Adrenal gland (tissue), 12 donors: ENCODE measurements around the gene ST7. TPM values are rescaled to one million over a fixed set of nuclear protein-coding genes. Genes with fewer than 3 reads are reported as not detected.

Experiments used
- DNase-seq, 7 donors: peaks; one replicate each; pipeline ENCODE4 v3.0.0-alpha.2; 2019 to 2020
- H3K27ac ChIP-seq, 5 donors: fragments of 200-600 bp; sonication (generic) in 4 of 5; 1 replicate in 3 of 5; 2 replicates in 2 of 5; pipeline versions ENCODE4 v1.5.1 to v1.8.0; 2016 to 2020; ENCODE audit warnings: mild to moderate bottlenecking in 1 of 5
- H3K27me3 ChIP-seq: fragments of 200-600 bp; 2 replicates; pipeline ENCODE4 v1.8.0; 2021
- H3K36me3 ChIP-seq, 2 donors: fragments of 200-600 bp; replicated peaks in 1 of 2; 1 replicate in 1 of 2; 2 replicates in 1 of 2; pipeline versions ENCODE4 v1.5.1 to v1.8.0; 2018 to 2022
- H3K4me1 ChIP-seq, 2 donors: fragments of 200-600 bp; replicated peaks in 1 of 2; 1 replicate in 1 of 2; 2 replicates in 1 of 2; pipeline versions ENCODE4 v1.5.1 to v1.8.0; 2018 to 2021
- H3K4me3 ChIP-seq, 4 donors: fragments of 200-600 bp; sonication (generic) in 3 of 4; one replicate each; pipeline ENCODE4 v1.5.1; 2016 to 2018
- H3K9me3 ChIP-seq, 3 donors: fragments of 200-600 bp; sonication (generic) in 1 of 3; replicated peaks in 1 of 3; 1 replicate in 2 of 3; 2 replicates in 1 of 3; pipeline versions ENCODE4 v1.5.1 to v1.8.0; 2016 to 2021
- POLR2A ChIP-seq, 2 donors: fragments of 450-650 bp; IDR thresholded peaks; one replicate each; pipeline ENCODE4 v1.6.1; 2017; ENCODE audit warnings: antibody characterized with exemption in 2 of 2, mild to moderate bottlenecking in 2 of 2, moderate library complexity in 1 of 2
- WGBS, 4 donors: extraction: QIAGEN DNeasy Blood & Tissue Kit in 2 of 4; methylation state at CpG; one replicate each; pipeline versions ENCODE4 v1.1.5 to v1.1.7; 2013 to 2017; 5-methylcytosine and 5-hydroxymethylcytosine counted together
- intact Hi-C, 2 donors: fragments of 100-400 bp; cut with DNase I; formaldehyde crosslinking; loops; one replicate each; pipeline versions ENCODE4 v1.14.1 to v1.15.0; 2022 to 2023
- polyA plus RNA-seq, 3 donors: library from polyadenylated mRNA; stranded (reverse); fragments of 200-250 nt in 2 of 3; fragments of 350-450 nt in 1 of 3; fragmentation: Illumina TruSeq in 1 of 3; extraction: RNeasy Lipid Tissue Mini Kit (QIAGEN cat#74804) in 1 of 3; gene quantifications; one replicate each; pipeline ENCODE4 v1.2.3, GENCODE V29; 2013 to 2014
- total RNA-seq, 9 donors: library from RNA; depleted of rRNA in 4 of 9; stranded (reverse); fragments of >200 nt in 4 of 9; fragments of 120-200 nt in 1 of 9; fragmentation: NEBNext Ultra II Directional in 1 of 9; extraction: Animal tissue kit (Norgen Biotek cat#: 25700) in 1 of 9; gene quantifications; one replicate each; pipeline versions ENCODE4 v1.1.0 to v1.2.4, GENCODE V29; 2013 to 2023
- TF ChIP-seq, protein P1 (sequence below), 6 experiments: fragments of 450-650 bp in 4 of 6; fragments of 200-600 bp in 2 of 6; sonication (generic) in 1 of 6; IDR thresholded peaks; 1 replicate in 5 of 6; 2 replicates in 1 of 6; pipeline versions ENCODE4 v1.5.1 to v1.8.0; 2016 to 2021; ENCODE audit warnings: antibody characterized with exemption in 6 of 6, mild to moderate bottlenecking in 2 of 6, moderate library complexity in 1 of 6
- donor health status: healthy with polysubstance abuse.
- donor health status: Bipolar disorder and iron deficiency.
- donor health status: DM: yes; HTN: yes; CAD: no.
- donor health status: DM: no; HTN: no; CAD: no.
- donor health status: DM: no; HTN: no; CAD: no.
- donor health status: DM: yes; HTN: yes; CAD: no.

Gene ST7
- total and polyA plus RNA-seq, 12 donors, result 15.7 to 69.9 (median 33.1) TPM

DNA sequence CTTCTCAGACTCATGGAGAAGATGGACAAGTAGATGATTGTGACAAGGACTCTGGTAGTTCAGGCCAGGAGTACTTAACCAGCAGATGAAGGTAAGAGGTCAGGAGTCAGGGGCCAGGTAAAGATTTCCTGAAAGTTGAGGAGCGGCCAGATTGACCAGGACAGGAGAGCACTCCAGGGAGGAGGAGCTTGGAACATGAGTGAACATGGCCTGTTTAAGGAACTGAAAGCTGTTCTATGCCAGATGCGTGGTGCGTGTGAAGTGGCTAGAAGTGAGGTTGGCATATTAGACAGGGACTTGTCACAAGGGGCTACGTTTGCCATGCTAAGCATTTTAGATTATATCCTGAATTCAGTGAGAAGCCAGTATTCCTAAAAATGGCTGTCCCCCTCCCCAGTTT lies 212.4 kb downstream of the ST7 start:
- H3K4me3 ChIP-seq, result no peak overlapping the region
- H3K27me3 ChIP-seq, result no peaks in the 10 kb centered on the region
- no peaks in the 10 kb centered on the region for H3K36me3 ChIP-seq
- peak in 3 of 7 donors; percentile 10 to 32 (median 29) for DNase-seq
- intact Hi-C loops, result no loop called here
- H3K9me3 ChIP-seq, result no peaks in the 10 kb centered on the region
- WGBS, 4 donors, result 85 to 93% (median 86%) methylated on average over 4 of the region's 4 CpGs
- no peak for TF ChIP-seq POLR2A (IDR thresholded peaks at IDR 0.05)
- TF ChIP-seq, protein P1, sequence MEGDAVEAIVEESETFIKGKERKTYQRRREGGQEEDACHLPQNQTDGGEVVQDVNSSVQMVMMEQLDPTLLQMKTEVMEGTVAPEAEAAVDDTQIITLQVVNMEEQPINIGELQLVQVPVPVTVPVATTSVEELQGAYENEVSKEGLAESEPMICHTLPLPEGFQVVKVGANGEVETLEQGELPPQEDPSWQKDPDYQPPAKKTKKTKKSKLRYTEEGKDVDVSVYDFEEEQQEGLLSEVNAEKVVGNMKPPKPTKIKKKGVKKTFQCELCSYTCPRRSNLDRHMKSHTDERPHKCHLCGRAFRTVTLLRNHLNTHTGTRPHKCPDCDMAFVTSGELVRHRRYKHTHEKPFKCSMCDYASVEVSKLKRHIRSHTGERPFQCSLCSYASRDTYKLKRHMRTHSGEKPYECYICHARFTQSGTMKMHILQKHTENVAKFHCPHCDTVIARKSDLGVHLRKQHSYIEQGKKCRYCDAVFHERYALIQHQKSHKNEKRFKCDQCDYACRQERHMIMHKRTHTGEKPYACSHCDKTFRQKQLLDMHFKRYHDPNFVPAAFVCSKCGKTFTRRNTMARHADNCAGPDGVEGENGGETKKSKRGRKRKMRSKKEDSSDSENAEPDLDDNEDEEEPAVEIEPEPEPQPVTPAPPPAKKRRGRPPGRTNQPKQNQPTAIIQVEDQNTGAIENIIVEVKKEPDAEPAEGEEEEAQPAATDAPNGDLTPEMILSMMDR (IDR thresholded peaks at IDR 0.05), result no peak
- no peak overlapping the region for H3K27ac ChIP-seq
- no peaks in the 10 kb centered on the region for H3K4me1 ChIP-seq

DNA sequence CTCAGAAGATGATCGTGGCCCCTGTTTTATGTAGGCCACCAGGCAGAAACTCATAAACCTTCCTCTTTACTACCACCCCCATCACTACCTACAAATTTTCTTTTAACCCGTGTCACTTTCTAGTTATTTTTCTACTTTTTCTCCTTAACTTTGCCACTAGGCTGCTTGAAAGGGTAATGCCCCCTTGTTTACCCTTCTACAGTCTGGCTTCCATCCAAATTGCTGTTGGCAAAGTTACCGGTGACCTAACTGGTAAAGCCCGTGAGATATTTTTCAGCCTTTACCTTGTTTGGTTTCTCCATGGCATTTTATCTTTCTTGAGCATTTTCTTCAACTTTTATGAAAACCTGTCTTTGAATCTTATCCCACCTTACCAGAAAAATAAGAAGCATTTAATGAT lies 216.6 kb downstream of the ST7 start:
- H3K27ac ChIP-seq, result no peak overlapping the region

DNA sequence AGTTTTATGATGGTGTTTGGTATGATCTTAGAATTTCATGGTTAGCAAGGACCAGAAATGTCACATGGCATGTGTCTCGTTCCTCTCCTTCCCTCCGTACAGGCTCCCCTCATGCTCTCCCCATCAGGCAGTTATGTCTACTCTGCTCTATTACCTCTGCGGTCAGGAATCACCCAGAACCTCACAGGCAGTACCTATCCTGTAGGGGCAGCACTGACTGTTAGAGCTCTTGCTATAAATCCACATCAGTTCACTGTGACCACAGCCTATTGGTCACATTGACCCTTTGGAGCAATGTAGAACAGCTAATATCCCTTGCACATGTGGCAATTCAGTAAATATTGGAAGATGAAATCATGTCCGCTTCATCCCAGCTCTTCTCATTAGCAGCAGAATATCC lies 217.8 kb downstream of the ST7 start:
- no peak for DNase-seq
- 94 to 99% (median 98%) methylated on average over 4 of the region's 4 CpGs for WGBS, 4 donors
- no peak overlapping the region for H3K4me3 ChIP-seq
- no peaks in the 10 kb centered on the region for H3K36me3 ChIP-seq
- no peaks in the 10 kb centered on the region for H3K4me1 ChIP-seq
- H3K27me3 ChIP-seq, result no peaks in the 10 kb centered on the region
- TF ChIP-seq, protein P1 (IDR thresholded peaks at IDR 0.05), result no peak
- no peak for TF ChIP-seq POLR2A (IDR thresholded peaks at IDR 0.05)
- intact Hi-C loops, result no loop called here
- no peaks in the 10 kb centered on the region for H3K9me3 ChIP-seq
- no peak overlapping the region for H3K27ac ChIP-seq

More for the DNA sequence above, 216.6 kb downstream of the ST7 start:
- no peak overlapping the region for H3K4me3 ChIP-seq
- H3K9me3 ChIP-seq, result no peaks in the 10 kb centered on the region
- intact Hi-C loops, result no loop called here
- no peaks in the 10 kb centered on the region for H3K36me3 ChIP-seq
- 69 to 84% (median 77%) methylated on average over 4 of the region's 4 CpGs for WGBS, 4 donors
- no peak for TF ChIP-seq POLR2A (IDR thresholded peaks at IDR 0.05)
- TF ChIP-seq, protein P1 (IDR thresholded peaks at IDR 0.05), result no peak
- peak in 2 of 7 donors; percentile 18 to 33 for DNase-seq
- H3K4me1 ChIP-seq, result no peaks in the 10 kb centered on the region
- no peaks in the 10 kb centered on the region for H3K27me3 ChIP-seq

DNA sequence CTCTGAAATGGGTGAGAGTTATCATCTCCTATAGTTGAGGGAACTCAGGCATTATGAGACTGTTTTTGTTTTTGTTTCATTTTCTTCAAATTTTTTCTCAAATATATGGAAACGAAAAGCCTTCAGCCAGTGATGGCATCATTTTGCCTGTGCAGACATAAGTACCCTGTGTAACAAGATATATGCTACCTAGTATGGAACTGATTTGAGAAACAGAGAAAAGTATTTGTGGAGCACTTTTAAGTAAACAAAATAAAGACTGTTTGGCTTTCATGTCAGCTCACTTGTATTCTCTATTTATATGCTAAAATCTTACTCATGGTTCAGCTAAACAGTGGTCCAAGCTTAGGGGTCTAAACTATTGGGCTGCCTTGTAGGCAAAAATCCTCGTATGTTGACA lies 219.0 kb downstream of the ST7 start:
- intact Hi-C loops, result no loop called here
- DNase-seq, result no peak
- Histone ChIP-seq H3K4me3 (no peak overlapping the region), H3K9me3 (no peaks in the 10 kb centered on the region), H3K27me3 (no peaks in the 10 kb centered on the region), H3K27ac (no peak overlapping the region), H3K36me3 (no peaks in the 10 kb centered on the region), H3K4me1 (no peaks in the 10 kb centered on the region)
- 88 to 98% (median 97%) methylated on average over 2 of the region's 2 CpGs for WGBS, 4 donors
- no peak for TF ChIP-seq POLR2A (IDR thresholded peaks at IDR 0.05)
- TF ChIP-seq, protein P1 (IDR thresholded peaks at IDR 0.05), result no peak
